Activated CD4-positive, alpha-beta memory T cell treated with anti-CD3 and anti-CD28 coated beads for 36 hours (primary cell): ENCODE data around the gene FARS2. TPM values are rescaled to one million over a fixed set of nuclear protein-coding genes. Genes with fewer than 3 reads are reported as not detected.

Experiments
- CTCF ChIA-PET: fragments of 350-600 bp; sonication (Branson Sonifier 250); formaldehyde crosslinking; loops from one replicate; lab custom pipeline; 2021; ENCODE audit warnings: antibody characterized with exemption, inconsistent platforms; lab: Charles Lee
- POLR2A ChIA-PET: fragments of 350-600 bp; sonication (Branson Sonifier 250); formaldehyde crosslinking; loops from one replicate; lab custom pipeline; 2021; ENCODE audit warnings: antibody characterized with exemption; lab: Charles Lee
- DNase-seq: peaks from one replicate; pipeline ENCODE4 v3.0.0-alpha.2; 2020
- H3K27ac Mint-ChIP-seq: one replicate; pipeline ENCODE4 v1.8.0; 2021; ENCODE audit warnings: mixed read lengths
- H3K27me3 Mint-ChIP-seq: one replicate; pipeline ENCODE4 v1.8.0; 2021; ENCODE audit warnings: mixed read lengths
- H3K36me3 Mint-ChIP-seq: one replicate; pipeline ENCODE4 v1.8.0; 2021; ENCODE audit warnings: mixed read lengths
- H3K4me1 Mint-ChIP-seq: one replicate; pipeline ENCODE4 v1.8.0; 2021; ENCODE audit warnings: low read depth, mixed read lengths
- H3K4me3 Mint-ChIP-seq: one replicate; pipeline ENCODE4 v1.8.0; 2021; ENCODE audit warnings: mild to moderate bottlenecking, mixed read lengths
- H3K9me3 Mint-ChIP-seq: one replicate; pipeline ENCODE4 v1.8.0; 2021; ENCODE audit warnings: mixed read lengths
- intact Hi-C: fragments of 100-400 bp; cut with micrococcal nuclease; formaldehyde crosslinking; loops from one replicate; pipeline ENCODE4 v1.15.1; 2023
- total RNA-seq, 2 experiments: library from RNA; stranded (reverse); gene quantifications; one replicate each; pipeline ENCODE4 v1.2.3, GENCODE V29; 2021

Gene FARS2
- total RNA-seq, 2 experiments from 2014 or later = 22.7 to 23.7 TPM

DNA sequence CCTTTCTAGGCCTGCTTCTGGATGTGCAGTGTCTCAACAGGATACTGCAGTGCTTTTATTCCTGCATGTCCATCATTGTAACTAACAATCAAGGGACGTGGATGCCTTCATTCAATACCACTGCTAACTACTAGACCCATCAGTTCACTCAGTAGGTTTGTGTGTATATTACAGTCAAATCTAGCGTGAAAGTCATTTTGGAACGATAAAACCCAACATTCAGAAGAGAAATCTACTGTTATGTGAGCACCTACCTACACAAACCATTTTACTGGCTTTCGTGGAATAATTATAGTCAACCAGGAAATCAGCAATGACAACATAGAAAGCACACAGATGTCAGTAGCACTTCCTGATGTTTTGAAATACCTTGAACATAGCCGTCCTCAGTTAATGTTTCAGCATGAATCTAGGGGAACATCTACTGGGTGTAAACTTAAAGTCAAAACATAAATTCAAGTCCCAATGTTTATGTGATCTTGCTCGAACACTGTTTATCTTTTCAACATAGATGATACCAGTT, 270.6 kb downstream of the FARS2 start:
- Mint-ChIP-seq H3K4me1 (peaks cover 7% of the 10 kb centered on the region), H3K4me3 (no peak overlapping the region), H3K9me3 (peaks cover 7% of the 10 kb centered on the region), H3K27me3 (no peaks in the 10 kb centered on the region), H3K27ac (no peak overlapping the region), H3K36me3 (peaks cover 16% of the 10 kb centered on the region)
- no peak for DNase-seq
- POLR2A ChIA-PET = no interaction called here
- intact Hi-C loops = no loop called here
- CTCF ChIA-PET = interaction anchor here (1.3 kb wide), 1 partner anchor 12 kb away, joined by 3 read pairs; no protein-coding TSS in a partner anchor

- POLR2A ChIA-PET = no interaction called here
- peaks cover 7% of the 10 kb centered on the region for H3K4me1 Mint-ChIP-seq
- H3K9me3 Mint-ChIP-seq = peaks cover 7% of the 10 kb centered on the region
Observed at GRCh38 chr6:5532941-5533340, 271.6 kb downstream of the FARS2 start.

GRCh38 chr6:5534643-5535042, 273.3 kb downstream of the FARS2 start:
- intact Hi-C loops = no loop called here
- H3K4me1 Mint-ChIP-seq = peaks cover 7% of the 10 kb centered on the region
- H3K27ac Mint-ChIP-seq = no peak overlapping the region
- CTCF ChIA-PET = no interaction called here
- POLR2A ChIA-PET = no interaction called here
- H3K36me3 Mint-ChIP-seq = peaks cover 14% of the 10 kb centered on the region
- peaks cover 7% of the 10 kb centered on the region for H3K9me3 Mint-ChIP-seq
- H3K27me3 Mint-ChIP-seq = no peaks in the 10 kb centered on the region
- no peak overlapping the region for H3K4me3 Mint-ChIP-seq
- no peak for DNase-seq

More at GRCh38 chr6:5532941-5533340, 271.6 kb downstream of the FARS2 start:
- Mint-ChIP-seq H3K4me3 (no peak overlapping the region), H3K27ac (no peak overlapping the region), H3K27me3 (no peaks in the 10 kb centered on the region), H3K36me3 (peaks cover 14% of the 10 kb centered on the region)
- CTCF ChIA-PET = no interaction called here
- no peak for DNase-seq
- intact Hi-C loops = no loop called here

GRCh38 chr6:5536644-5537043, 275.3 kb downstream of the FARS2 start:
- peaks cover 22% of the 10 kb centered on the region for H3K36me3 Mint-ChIP-seq
- no peak for DNase-seq
- H3K4me1 Mint-ChIP-seq = peaks cover 16% of the 10 kb centered on the region
- intact Hi-C loops = no loop called here
- H3K27ac Mint-ChIP-seq = no peak overlapping the region
- no peaks in the 10 kb centered on the region for H3K27me3 Mint-ChIP-seq
- POLR2A ChIA-PET = no interaction called here
- H3K4me3 Mint-ChIP-seq = no peak overlapping the region
- CTCF ChIA-PET = no interaction called here
- H3K9me3 Mint-ChIP-seq = peaks cover 7% of the 10 kb centered on the region

DNA sequence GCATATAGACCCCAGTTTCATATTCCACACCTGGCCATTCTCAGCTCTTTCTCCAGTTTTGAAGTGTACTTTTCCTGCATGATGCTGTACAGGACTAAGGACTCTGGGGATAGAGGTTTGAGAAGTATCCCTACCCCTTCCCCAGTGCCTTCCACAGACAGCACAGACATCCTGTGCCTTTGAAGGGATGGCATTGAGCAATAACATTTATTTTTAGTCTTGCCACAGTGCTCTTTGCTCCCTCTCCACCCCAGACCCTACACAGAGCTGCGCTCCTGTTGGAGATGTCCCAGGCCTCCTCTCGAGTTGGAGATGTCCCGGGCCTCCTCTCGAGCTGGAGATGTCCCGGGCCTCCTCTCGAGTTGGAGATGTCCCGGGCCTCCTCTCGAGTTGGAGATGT, 275.8 kb downstream of the FARS2 start:
- ChIA-PET CTCF (no interaction called here), POLR2A (no interaction called here)
- Mint-ChIP-seq H3K4me3 (no peak overlapping the region), H3K36me3 (peaks cover 22% of the 10 kb centered on the region), H3K27me3 (no peaks in the 10 kb centered on the region), H3K4me1 (peaks cover 15% of the 10 kb centered on the region), H3K27ac (no peak overlapping the region), H3K9me3 (peaks cover 7% of the 10 kb centered on the region)
- intact Hi-C loops = no loop called here
- DNase-seq = no peak

GRCh38 chr6:5537967-5538366, 276.7 kb downstream of the FARS2 start:
- POLR2A ChIA-PET = no interaction called here
- Mint-ChIP-seq H3K9me3 (peaks cover 7% of the 10 kb centered on the region), H3K4me1 (peaks cover 20% of the 10 kb centered on the region), H3K4me3 (no peak overlapping the region), H3K27ac (no peak overlapping the region), H3K27me3 (no peaks in the 10 kb centered on the region), H3K36me3 (peaks cover 22% of the 10 kb centered on the region)
- no peak for DNase-seq
- CTCF ChIA-PET = no interaction called here
- intact Hi-C loops = no loop called here

- Mint-ChIP-seq H3K36me3 (peaks cover 23% of the 10 kb centered on the region), H3K27ac (no peak overlapping the region), H3K4me1 (peaks cover 20% of the 10 kb centered on the region), H3K9me3 (no peaks in the 10 kb centered on the region), H3K27me3 (no peaks in the 10 kb centered on the region), H3K4me3 (no peak overlapping the region)
- POLR2A ChIA-PET = no interaction called here
- CTCF ChIA-PET = no interaction called here
- intact Hi-C loops = no loop called here
- no peak for DNase-seq
Observed at GRCh38 chr6:5540370-5540769, 279.1 kb downstream of the FARS2 start.

GRCh38 chr6:5541025-5541424, 279.7 kb downstream of the FARS2 start:
- H3K27ac Mint-ChIP-seq = no peak overlapping the region
- CTCF ChIA-PET = no interaction called here
- intact Hi-C loops = no loop called here
- DNase-seq = no peak
- peaks cover 20% of the 10 kb centered on the region for H3K4me1 Mint-ChIP-seq
- no peaks in the 10 kb centered on the region for H3K27me3 Mint-ChIP-seq
- peaks cover 26% of the 10 kb centered on the region for H3K36me3 Mint-ChIP-seq
- no peak overlapping the region for H3K4me3 Mint-ChIP-seq
- H3K9me3 Mint-ChIP-seq = no peaks in the 10 kb centered on the region
- POLR2A ChIA-PET = no interaction called here

DNA sequence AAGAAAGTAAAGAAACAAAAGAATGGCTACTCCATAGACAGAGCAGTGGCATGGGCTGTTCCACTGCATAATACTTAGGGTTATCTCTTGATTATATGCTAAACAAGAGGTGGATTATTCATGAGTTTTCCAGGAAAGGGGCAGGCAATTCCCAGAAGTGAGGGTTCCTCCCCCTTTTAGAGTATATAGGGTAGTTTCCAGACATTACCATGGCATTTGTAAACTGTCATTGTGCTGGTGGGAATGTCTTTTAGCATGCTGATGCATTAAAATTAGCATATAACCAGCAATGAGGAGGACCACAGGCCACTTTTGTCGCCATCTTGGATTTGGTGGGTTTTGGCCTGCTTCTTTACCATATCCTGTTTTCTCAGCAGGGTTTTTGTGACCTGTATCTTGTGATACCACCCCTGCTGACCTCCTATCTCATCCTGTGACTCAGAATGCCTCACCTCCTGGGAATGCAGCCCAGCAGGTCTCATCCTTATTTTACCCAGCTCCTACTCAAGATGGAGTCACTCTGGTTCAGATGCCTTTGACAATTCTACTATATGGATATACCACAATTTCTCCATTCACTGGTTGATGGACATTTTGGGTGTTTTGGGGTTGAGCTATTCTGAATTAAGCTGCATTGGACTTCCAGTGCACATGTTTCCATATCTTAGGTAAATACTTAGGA, 280.6 kb downstream of the FARS2 start:
- Mint-ChIP-seq H3K4me3 (no peak overlapping the region), H3K36me3 (peaks cover 30% of the 10 kb centered on the region), H3K27ac (no peak overlapping the region), H3K9me3 (no peaks in the 10 kb centered on the region), H3K27me3 (no peaks in the 10 kb centered on the region), H3K4me1 (peaks cover 20% of the 10 kb centered on the region)
- ChIA-PET POLR2A (no interaction called here), CTCF (no interaction called here)
- DNase-seq = peak; percentile 22
- intact Hi-C loops = no loop called here

DNA sequence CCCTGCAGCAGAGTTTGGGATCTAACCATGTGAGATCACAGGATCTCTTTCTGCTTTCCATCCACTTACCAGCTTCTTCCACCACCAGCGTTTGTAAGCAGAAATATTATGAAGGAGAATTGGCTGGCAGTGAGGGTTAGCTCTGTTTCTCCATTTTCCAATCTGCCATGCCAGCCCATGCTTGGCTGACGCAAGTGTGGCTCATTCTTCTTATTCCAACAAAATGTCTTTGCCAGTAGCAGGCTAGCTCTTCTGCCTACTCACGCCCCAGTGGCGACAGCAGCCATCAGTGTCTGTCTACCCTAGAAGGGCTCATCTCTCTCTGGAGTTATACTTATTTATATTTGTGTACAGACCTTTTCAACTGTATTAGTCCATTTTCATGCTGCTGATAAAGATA, 286.2 kb downstream of the FARS2 start:
- DNase-seq = no peak
- Mint-ChIP-seq H3K27ac (no peak overlapping the region), H3K4me1 (peaks cover 3% of the 10 kb centered on the region), H3K27me3 (no peaks in the 10 kb centered on the region), H3K36me3 (peaks cover 53% of the 10 kb centered on the region), H3K4me3 (no peak overlapping the region), H3K9me3 (peaks cover 9% of the 10 kb centered on the region)
- ChIA-PET POLR2A (no interaction called here), CTCF (interaction anchor here (0.6 kb wide), 1 partner anchor 1222 kb away, joined by 3 read pairs; no protein-coding TSS in a partner anchor)
- intact Hi-C loops = no loop called here

DNA sequence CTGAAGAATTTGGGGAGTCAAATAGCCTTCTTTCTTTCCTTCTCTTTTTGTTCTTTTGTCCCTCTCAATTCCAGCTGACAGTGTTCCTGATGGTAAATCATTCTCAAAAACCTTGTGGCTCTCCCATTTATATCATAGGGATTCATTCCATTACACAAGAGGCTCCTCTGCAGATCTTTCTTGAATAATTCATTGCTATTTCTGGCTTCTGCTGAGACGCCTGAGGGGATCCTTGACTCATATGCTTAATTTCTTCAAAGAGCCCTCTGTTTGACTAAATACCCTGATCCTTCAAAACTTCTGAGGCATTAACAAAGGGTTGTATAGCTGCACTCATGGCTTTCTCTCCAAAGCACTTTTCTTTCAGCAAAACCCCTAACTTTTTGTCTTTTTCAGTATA, 289.3 kb downstream of the FARS2 start:
- CTCF ChIA-PET = no interaction called here
- H3K36me3 Mint-ChIP-seq = peaks cover 41% of the 10 kb centered on the region
- H3K9me3 Mint-ChIP-seq = peaks cover 10% of the 10 kb centered on the region
- DNase-seq = no peak
- H3K4me3 Mint-ChIP-seq = no peak overlapping the region
- no peak overlapping the region for H3K27ac Mint-ChIP-seq
- no peaks in the 10 kb centered on the region for H3K27me3 Mint-ChIP-seq
- peaks cover 3% of the 10 kb centered on the region for H3K4me1 Mint-ChIP-seq
- intact Hi-C loops = no loop called here
- POLR2A ChIA-PET = no interaction called here

GRCh38 chr6:5552243-5552642, 290.9 kb downstream of the FARS2 start:
- Mint-ChIP-seq H3K36me3 (peaks cover 33% of the 10 kb centered on the region), H3K4me1 (peaks cover 3% of the 10 kb centered on the region), H3K9me3 (peaks cover 10% of the 10 kb centered on the region), H3K27me3 (no peaks in the 10 kb centered on the region), H3K4me3 (no peak overlapping the region), H3K27ac (no peak overlapping the region)
- ChIA-PET CTCF (no interaction called here), POLR2A (no interaction called here)
- DNase-seq = no peak
- intact Hi-C loops = no loop called here

DNA sequence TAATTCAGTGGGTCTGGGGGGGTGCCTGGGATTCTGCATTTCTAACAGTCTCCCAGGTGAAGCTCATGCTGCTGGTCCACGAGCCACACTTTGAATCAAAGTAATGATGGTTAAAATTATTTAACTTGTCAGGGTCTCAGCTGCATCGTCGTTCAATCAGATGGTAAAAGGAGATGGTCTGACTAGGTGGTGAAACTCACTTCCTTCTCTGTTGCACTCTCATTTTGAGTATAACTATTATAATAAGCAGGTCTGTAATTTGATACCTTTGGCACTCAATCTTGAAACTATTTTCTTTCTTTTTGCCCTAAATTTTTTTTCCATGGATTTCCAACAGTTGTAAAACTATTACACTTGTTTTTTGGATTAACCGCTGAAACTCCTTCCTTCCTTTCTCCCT, 292.5 kb downstream of the FARS2 start:
- H3K27me3 Mint-ChIP-seq = no peaks in the 10 kb centered on the region
- H3K9me3 Mint-ChIP-seq = peaks cover 10% of the 10 kb centered on the region
- no peak overlapping the region for H3K4me3 Mint-ChIP-seq
- POLR2A ChIA-PET = no interaction called here
- CTCF ChIA-PET = no interaction called here
- no peak for DNase-seq
- peaks cover 26% of the 10 kb centered on the region for H3K36me3 Mint-ChIP-seq
- H3K27ac Mint-ChIP-seq = no peak overlapping the region
- intact Hi-C loops = no loop called here
- H3K4me1 Mint-ChIP-seq = peaks cover 3% of the 10 kb centered on the region
